ENCODE measurements around the gene AFAP1L2. TPM values are rescaled to one million over a fixed set of nuclear protein-coding genes. Genes with fewer than 3 reads are reported as not detected.

The AFAP1L2 gene
- total RNA-seq, 1 donor, result 0.18 TPM

GRCh38 chr10:114304571-114305421 lies 99.5 kb downstream of the AFAP1L2 start:
- TF ChIP-seq CTCF (IDR thresholded peaks at IDR 0.05; ENCODE audit: insufficient read depth, low read length), result peak; percentile 58
- no peak for DNase-seq (ENCODE audit: low read depth)
- peak overlapping the region; percentile 5 for H3K4me3 ChIP-seq (ENCODE audit: low read depth, low read length)

- DNase-seq (ENCODE audit: low read depth), result peak; percentile 83
- H3K4me3 ChIP-seq (ENCODE audit: low read depth, low read length), result peak overlapping the region; percentile 14
- peak; percentile 84 for TF ChIP-seq CTCF (IDR thresholded peaks at IDR 0.05; ENCODE audit: insufficient read depth, low read length)
Observed at GRCh38 chr10:114304017-114304570, 100.2 kb downstream of the AFAP1L2 start.

GRCh38 chr10:114303556-114303955 lies 100.7 kb downstream of the AFAP1L2 start:
- DNase-seq (ENCODE audit: low read depth), result no peak

GRCh38 chr10:114301951-114302710 lies 102.2 kb downstream of the AFAP1L2 start:
- H3K4me3 ChIP-seq (ENCODE audit: low read depth, low read length), result no peak overlapping the region
- TF ChIP-seq CTCF (IDR thresholded peaks at IDR 0.05; ENCODE audit: insufficient read depth, low read length), result no peak
- peak; percentile 10 for DNase-seq (ENCODE audit: low read depth)

More at GRCh38 chr10:114303556-114303955, 100.7 kb downstream of the AFAP1L2 start:
- H3K4me3 ChIP-seq (ENCODE audit: low read depth, low read length), result no peak overlapping the region
- TF ChIP-seq CTCF (IDR thresholded peaks at IDR 0.05; ENCODE audit: insufficient read depth, low read length), result no peak

- no peak for DNase-seq (ENCODE audit: low read depth)
- no peak for TF ChIP-seq CTCF (IDR thresholded peaks at IDR 0.05; ENCODE audit: insufficient read depth, low read length)
- no peak overlapping the region for H3K4me3 ChIP-seq (ENCODE audit: low read depth, low read length)
Observed at GRCh38 chr10:114301177-114301576, 103.1 kb downstream of the AFAP1L2 start.

- no peak for DNase-seq (ENCODE audit: low read depth)
- no peak overlapping the region for H3K4me3 ChIP-seq (ENCODE audit: low read depth, low read length)
- no peak for TF ChIP-seq CTCF (IDR thresholded peaks at IDR 0.05; ENCODE audit: insufficient read depth, low read length)
Observed at GRCh38 chr10:114300036-114300645, 104.2 kb downstream of the AFAP1L2 start.
